Tibial nerve (tissue), 4 donors: ENCODE data around the gene ART4. TPM values are rescaled to one million over a fixed set of nuclear protein-coding genes. Genes with fewer than 3 reads are reported as not detected.

Experiments used
- DNase-seq, 2 donors: peaks; one replicate each; pipeline ENCODE4 v3.0.0-alpha.2; 2019; ENCODE audit warnings: low spot score in 2 of 2
- H3K27ac ChIP-seq, 4 donors: fragments of 200-600 bp; sonication (generic) in 3 of 4; one replicate each; pipeline ENCODE4 v1.5.1; 2017 to 2019; ENCODE audit warnings: mild to moderate bottlenecking in 1 of 4
- H3K27me3 ChIP-seq, 2 donors: fragments of 200-600 bp; sonication (generic) in 1 of 2; one replicate each; pipeline versions ENCODE4 v1.5.1 to v1.6.0; 2017 to 2019
- H3K36me3 ChIP-seq, 3 donors: fragments of 200-600 bp; sonication (generic); one replicate each; pipeline ENCODE4 v1.5.1; 2018 to 2019
- H3K4me1 ChIP-seq, 4 donors: fragments of 200-600 bp; sonication (generic) in 3 of 4; one replicate each; pipeline ENCODE4 v1.5.1; 2017 to 2019
- H3K4me3 ChIP-seq, 4 donors: fragments of 200-600 bp; sonication (generic) in 3 of 4; one replicate each; pipeline ENCODE4 v1.5.1; 2017 to 2019; ENCODE audit warnings: mild to moderate bottlenecking in 1 of 4, moderate library complexity in 1 of 4
- H3K9me3 ChIP-seq, 4 donors: fragments of 200-600 bp; sonication (generic) in 3 of 4; one replicate each; pipeline ENCODE4 v1.5.1; 2017 to 2019
- CTCF ChIP-seq, 5 experiments: fragments of 200-600 bp in 3 of 5; fragments of 450-650 bp in 2 of 5; sonication (generic) in 3 of 5; IDR thresholded peaks; one replicate each; pipeline ENCODE4 v1.5.1; 2016 to 2019; ENCODE audit warnings: antibody characterized with exemption in 5 of 5, mild to moderate bottlenecking in 3 of 5, moderate library complexity in 2 of 5
- EP300 ChIP-seq, 2 donors: sonication (generic); formaldehyde crosslinking; IDR thresholded peaks; one replicate each; pipeline ENCODE4 v1.6.1; 2017; ENCODE audit warnings: antibody characterized with exemption in 2 of 2, mild to moderate bottlenecking in 1 of 2
- POLR2A ChIP-seq, 2 donors: fragments of 450-650 bp; IDR thresholded peaks; one replicate each; pipeline ENCODE4 v1.6.1; 2017; ENCODE audit warnings: antibody characterized with exemption in 2 of 2, mild to moderate bottlenecking in 2 of 2, moderate library complexity in 2 of 2
- WGBS, 2 donors: methylation state at CpG; one replicate each; pipeline ENCODE4 v1.1.5; 2018; 5-methylcytosine and 5-hydroxymethylcytosine counted together
- total RNA-seq, 4 donors: library from RNA; depleted of rRNA; stranded (reverse); fragments of >200 nt; gene quantifications; one replicate each; pipeline ENCODE4 v1.1.0, GENCODE V29; 2016

ART4 gene
- total RNA-seq, 4 donors from 2014 or later, result under 0.01 to 5.9 (median 1.4) TPM

GRCh38 chr12:14826491-14826890 is 16.8 kb downstream of the ART4 start:
- 44 to 47% methylated on average over 5 of the region's 5 CpGs for WGBS, 2 donors
- H3K4me3 ChIP-seq, result no peak overlapping the region
- DNase-seq, result no peak
- peaks cover 0 to 6% (median 0%) of the 10 kb centered on the region in 4 donors for H3K4me1 ChIP-seq
- TF ChIP-seq CTCF (IDR thresholded peaks at IDR 0.05), result no peak
- no peaks in the 10 kb centered on the region for H3K36me3 ChIP-seq
- H3K9me3 ChIP-seq, result no peaks in the 10 kb centered on the region
- H3K27me3 ChIP-seq, result no peaks in the 10 kb centered on the region
- H3K27ac ChIP-seq, result peak overlapping the region in 3 of 4 donors; percentile 4 to 72 (median 57)

GRCh38 chr12:14825256-14825655 is 18.1 kb downstream of the ART4 start:
- Histone ChIP-seq H3K36me3 (no peaks in the 10 kb centered on the region), H3K9me3 (no peaks in the 10 kb centered on the region), H3K4me1 (peaks cover 0 to 6% (median 0%) of the 10 kb centered on the region in 4 donors), H3K27ac (peak overlapping the region in 1 of 4 donors; percentile 57), H3K27me3 (no peaks in the 10 kb centered on the region), H3K4me3 (no peak overlapping the region)
- no peak for TF ChIP-seq CTCF (IDR thresholded peaks at IDR 0.05)
- TF ChIP-seq POLR2A (IDR thresholded peaks at IDR 0.05), result no peak
- TF ChIP-seq EP300 (IDR thresholded peaks at IDR 0.05), result no peak
- DNase-seq, result no peak

GRCh38 chr12:14824012-14824634 is 19.2 kb downstream of the ART4 start:
- H3K4me3 ChIP-seq, result no peak overlapping the region
- H3K27ac ChIP-seq, result peak overlapping the region in 1 of 4 donors; percentile 68
- WGBS, 2 donors, result 61 to 70% methylated on average over 1 of the region's 1 CpG
- no peak for TF ChIP-seq CTCF (IDR thresholded peaks at IDR 0.05)
- no peak for TF ChIP-seq POLR2A (IDR thresholded peaks at IDR 0.05)
- TF ChIP-seq EP300 (IDR thresholded peaks at IDR 0.05), result no peak
- no peaks in the 10 kb centered on the region for H3K9me3 ChIP-seq
- no peaks in the 10 kb centered on the region for H3K27me3 ChIP-seq
- DNase-seq, result no peak
- peaks cover 0 to 6% (median 0%) of the 10 kb centered on the region in 4 donors for H3K4me1 ChIP-seq
- H3K36me3 ChIP-seq, result no peaks in the 10 kb centered on the region

- no peak for DNase-seq
- Histone ChIP-seq H3K4me1 (no peaks in the 10 kb centered on the region), H3K9me3 (no peaks in the 10 kb centered on the region), H3K36me3 (no peaks in the 10 kb centered on the region), H3K27ac (peak within 1 kb of the TSS in 3 of 4 donors; percentile 34 to 60 (median 56)), H3K27me3 (no peaks in the 10 kb centered on the region), H3K4me3 (peak within 1 kb of the TSS in 3 of 4 donors; percentile 5 to 40 (median 11))
- TF ChIP-seq POLR2A (IDR thresholded peaks at IDR 0.05), result no peak
- TF ChIP-seq CTCF (IDR thresholded peaks at IDR 0.05), result no peak
- no peak for TF ChIP-seq EP300 (IDR thresholded peaks at IDR 0.05)
- 26 to 34% methylated on average over 3 of the region's 3 CpGs for WGBS, 2 donors
Measured at GRCh38 chr12:14814014-14814413, 29.3 kb downstream of the ART4 start, which contains the start of gene SMCO3. Gene SMCO3 (minus strand): TSS chr12:14814182. CDS start chr12:14806680, 7,502 bp downstream.

GRCh38 chr12:14811486-14811885 is 31.8 kb downstream of the ART4 start:
- no peaks in the 10 kb centered on the region for H3K36me3 ChIP-seq
- 96 to 99% methylated on average over 2 of the region's 2 CpGs for WGBS, 2 donors
- TF ChIP-seq CTCF (IDR thresholded peaks at IDR 0.05), result no peak
- H3K27ac ChIP-seq, result no peak overlapping the region
- no peaks in the 10 kb centered on the region for H3K4me1 ChIP-seq
- DNase-seq, result no peak
- no peaks in the 10 kb centered on the region for H3K27me3 ChIP-seq
- no peaks in the 10 kb centered on the region for H3K9me3 ChIP-seq
- H3K4me3 ChIP-seq, result no peak overlapping the region
